NB4 (cell line): ENCODE data around the gene KCNK13.

Experiments
- CTCF ChIP-seq: IDR thresholded peaks from one replicate; pipeline ENCODE4 v1.5.1; 2012; ENCODE audit warnings: low read depth, low read length
- MYC ChIP-seq: IDR thresholded peaks from 2 replicates; pipeline ENCODE4 v1.6.1; 2011; ENCODE audit warnings: low read depth, low read length
- POLR2A ChIP-seq: IDR thresholded peaks from 2 replicates; pipeline ENCODE4 v1.6.1; 2011; ENCODE audit warnings: mild to moderate bottlenecking; ENCODE audit not compliant: insufficient read length; ENCODE audit errors: extremely low read depth

- TF ChIP-seq POLR2A (no peak), CTCF (no peak), MYC (no peak)
Observed at GRCh38 chr14:90062822-90063539, 1.2 kb downstream of the KCNK13 start.
